Aorta (tissue), 5 donors: Measurements from ENCODE around the gene RAB3GAP2. TPM values are rescaled to one million over a fixed set of nuclear protein-coding genes. Genes with fewer than 3 reads are reported as not detected.

Experiments
- ATAC-seq: fragments of 200-7000 bp; cut with Tn5 transposase; one replicate; pipeline ENCODE4 v1.9.1; 2022; ENCODE audit warnings: moderate library complexity; ENCODE audit not compliant: low FRiP score
- DNase-seq, 2 donors: peaks; one replicate each; pipeline ENCODE4 v3.0.0-alpha.2; 2020
- H3K27ac ChIP-seq, 2 donors: one replicate each; pipeline ENCODE4 v1.5.1; 2013; ENCODE audit warnings: low read length in 2 of 2, mild to moderate bottlenecking in 2 of 2, moderate library complexity in 2 of 2, control low read depth in 1 of 2, inconsistent platforms in 1 of 2, low read depth in 1 of 2
- H3K27me3 ChIP-seq, 2 donors: one replicate each; pipeline ENCODE4 v1.6.1; 2013; ENCODE audit warnings: control low read depth in 1 of 2, low read length in 1 of 2, mild to moderate bottlenecking in 1 of 2, moderate library complexity in 1 of 2; ENCODE audit not compliant: insufficient read depth in 2 of 2, control insufficient read depth in 1 of 2
- H3K36me3 ChIP-seq, 2 donors: one replicate each; pipeline ENCODE4 v1.6.1; 2013; ENCODE audit warnings: control low read depth in 1 of 2, low read length in 1 of 2, mild to moderate bottlenecking in 1 of 2; ENCODE audit not compliant: insufficient read depth in 2 of 2, control insufficient read depth in 1 of 2
- H3K4me1 ChIP-seq, 2 donors: one replicate each; pipeline ENCODE4 v1.6.1; 2013; ENCODE audit warnings: low read length in 2 of 2, control low read depth in 1 of 2, mild to moderate bottlenecking in 1 of 2, moderate library complexity in 1 of 2; ENCODE audit not compliant: insufficient read depth in 2 of 2, control insufficient read depth in 1 of 2
- H3K4me3 ChIP-seq, 2 donors: one replicate each; pipeline ENCODE4 v1.5.1; 2013; ENCODE audit warnings: low read length in 2 of 2, control low read depth in 1 of 2, mild to moderate bottlenecking in 1 of 2
- H3K9me3 ChIP-seq: one replicate; pipeline ENCODE4 v1.6.1; 2013; ENCODE audit warnings: mild to moderate bottlenecking, low read length; ENCODE audit not compliant: control insufficient read depth
- WGBS, 2 donors: extraction: QIAGEN DNeasy Blood & Tissue Kit; methylation state at CpG; one replicate each; pipeline ENCODE4 v1.1.7; 2013; 5-methylcytosine and 5-hydroxymethylcytosine counted together
- intact Hi-C, 2 donors: fragments of 100-400 bp; cut with DNase I; formaldehyde crosslinking; loops; one replicate each; pipeline versions ENCODE4 v1.14.2 to v1.15.0; 2022
- long read RNA-seq, 2 donors: library from polyadenylated mRNA; unstranded; transcript quantifications; one replicate each; pipeline ENCODE4 v2.0.0, GENCODE V29; 2020 to 2021
- polyA plus RNA-seq, 2 donors: library from polyadenylated mRNA; stranded (reverse); fragments of 200-250 nt; gene quantifications; one replicate each; pipeline ENCODE4 v1.2.3, GENCODE V29; 2013
- total RNA-seq, 2 donors: library from RNA; stranded (reverse); fragmentation: NEBNext Ultra II Directional; extraction: Animal tissue kit (Norgen Biotek cat#: 25700); gene quantifications; one replicate each; pipeline ENCODE4 v1.2.1, GENCODE V29; 2021
- donor health status: healthy with polysubstance abuse.
- donor health status: Bipolar disorder and iron deficiency.
- donor health status: DM: no; HTN: no; CAD: no.
- donor health status: DM: no; HTN: no; CAD: no.
- donor health status: DM: yes; HTN: yes; CAD: no.

RAB3GAP2 gene, protein sequence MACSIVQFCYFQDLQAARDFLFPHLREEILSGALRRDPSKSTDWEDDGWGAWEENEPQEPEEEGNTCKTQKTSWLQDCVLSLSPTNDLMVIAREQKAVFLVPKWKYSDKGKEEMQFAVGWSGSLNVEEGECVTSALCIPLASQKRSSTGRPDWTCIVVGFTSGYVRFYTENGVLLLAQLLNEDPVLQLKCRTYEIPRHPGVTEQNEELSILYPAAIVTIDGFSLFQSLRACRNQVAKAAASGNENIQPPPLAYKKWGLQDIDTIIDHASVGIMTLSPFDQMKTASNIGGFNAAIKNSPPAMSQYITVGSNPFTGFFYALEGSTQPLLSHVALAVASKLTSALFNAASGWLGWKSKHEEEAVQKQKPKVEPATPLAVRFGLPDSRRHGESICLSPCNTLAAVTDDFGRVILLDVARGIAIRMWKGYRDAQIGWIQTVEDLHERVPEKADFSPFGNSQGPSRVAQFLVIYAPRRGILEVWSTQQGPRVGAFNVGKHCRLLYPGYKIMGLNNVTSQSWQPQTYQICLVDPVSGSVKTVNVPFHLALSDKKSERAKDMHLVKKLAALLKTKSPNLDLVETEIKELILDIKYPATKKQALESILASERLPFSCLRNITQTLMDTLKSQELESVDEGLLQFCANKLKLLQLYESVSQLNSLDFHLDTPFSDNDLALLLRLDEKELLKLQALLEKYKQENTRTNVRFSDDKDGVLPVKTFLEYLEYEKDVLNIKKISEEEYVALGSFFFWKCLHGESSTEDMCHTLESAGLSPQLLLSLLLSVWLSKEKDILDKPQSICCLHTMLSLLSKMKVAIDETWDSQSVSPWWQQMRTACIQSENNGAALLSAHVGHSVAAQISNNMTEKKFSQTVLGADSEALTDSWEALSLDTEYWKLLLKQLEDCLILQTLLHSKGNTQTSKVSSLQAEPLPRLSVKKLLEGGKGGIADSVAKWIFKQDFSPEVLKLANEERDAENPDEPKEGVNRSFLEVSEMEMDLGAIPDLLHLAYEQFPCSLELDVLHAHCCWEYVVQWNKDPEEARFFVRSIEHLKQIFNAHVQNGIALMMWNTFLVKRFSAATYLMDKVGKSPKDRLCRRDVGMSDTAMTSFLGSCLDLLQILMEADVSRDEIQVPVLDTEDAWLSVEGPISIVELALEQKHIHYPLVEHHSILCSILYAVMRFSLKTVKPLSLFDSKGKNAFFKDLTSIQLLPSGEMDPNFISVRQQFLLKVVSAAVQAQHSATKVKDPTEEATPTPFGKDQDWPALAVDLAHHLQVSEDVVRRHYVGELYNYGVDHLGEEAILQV (N-terminal part only)
- total RNA-seq: 10 to 100 TPM; 43.5 to 44.2 TPM
- 1 to 10 TPM; 6.4 to 9.1 TPM for polyA plus RNA-seq
- long read RNA-seq, donor 1, partial matches to known transcripts: 10 of 25 reads
- long read RNA-seq, donor 1, other reads (novel, unspliced or antisense): 15 of 25 reads
- long read RNA-seq, donor 2, partial matches to known transcripts: 8 of 22 reads
- long read RNA-seq, donor 2, other reads (novel, unspliced or antisense): 13 of 22 reads

DNA sequence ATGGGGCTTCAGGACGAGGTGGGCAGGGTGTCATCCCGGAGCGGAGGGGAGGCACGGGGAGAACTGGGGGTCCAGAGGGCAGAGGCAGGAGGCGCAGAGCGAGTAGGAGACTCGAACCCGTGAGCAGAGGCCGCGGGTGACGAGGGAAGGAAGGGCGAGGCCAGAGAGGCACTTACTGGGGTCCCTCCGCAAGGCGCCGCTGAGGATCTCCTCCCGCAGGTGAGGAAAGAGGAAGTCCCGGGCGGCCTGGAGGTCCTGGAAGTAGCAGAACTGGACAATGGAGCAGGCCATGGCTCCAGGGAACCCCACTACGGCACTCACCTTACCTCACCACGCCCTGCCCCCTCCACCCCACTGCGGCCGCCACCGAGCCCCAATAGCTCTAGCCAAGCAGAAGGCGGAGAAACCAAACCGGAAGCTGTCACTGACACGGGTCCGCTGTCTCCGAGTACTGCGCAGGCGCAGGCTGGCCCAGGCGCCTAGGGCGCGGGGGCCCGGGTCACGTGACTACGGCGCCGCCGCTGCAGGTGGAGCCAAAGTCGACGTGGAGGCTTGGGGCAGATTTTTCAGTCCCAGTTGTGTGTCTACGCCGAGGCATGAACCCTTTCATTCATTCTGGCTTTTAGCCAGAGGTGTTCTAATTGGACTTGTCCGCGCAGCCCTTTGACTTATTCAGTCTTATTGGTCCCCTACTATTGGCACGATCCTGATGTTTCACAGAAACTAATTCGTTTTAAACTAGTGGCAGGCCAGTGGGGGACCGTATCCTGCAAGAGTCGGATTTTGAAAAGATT is at the start of gene RAB3GAP2:
RAB3GAP2 (minus strand) TSS at position 407 of the 794 bp plus-strand sequence; CDS start at position 291, 116 bp downstream.
- 1% methylated on average over 46 to 49 of the region's 49 CpGs for WGBS, 2 donors
- intact Hi-C loops: no loop called here
- Histone ChIP-seq H3K4me1 (peaks cover 0 to 12% of the 10 kb centered on the region in 2 donors), H3K27me3 (no peaks in the 10 kb centered on the region), H3K9me3 (no peaks in the 10 kb centered on the region), H3K4me3 (peak within 1 kb of the TSS; percentile 72 to 84), H3K27ac (peak within 1 kb of the TSS in 1 of 2 donors; percentile 28), H3K36me3 (no peaks in the 10 kb centered on the region)
- ATAC-seq (peak; percentile 96), DNase-seq (peak; percentile 96 to 98)

- Histone ChIP-seq H3K4me3 (no peak overlapping the region), H3K36me3 (no peaks in the 10 kb centered on the region), H3K4me1 (no peaks in the 10 kb centered on the region), H3K27ac (no peak overlapping the region), H3K27me3 (no peaks in the 10 kb centered on the region), H3K9me3 (no peaks in the 10 kb centered on the region)
- DNase-seq (no peak), ATAC-seq (no peak)
- intact Hi-C loops: no loop called here
- WGBS, 2 donors: 93 to 95% methylated on average over 6 of the region's 6 CpGs
Observed at GRCh38 chr1:220321758-220322157, 49.5 kb upstream of the RAB3GAP2 start.

DNA sequence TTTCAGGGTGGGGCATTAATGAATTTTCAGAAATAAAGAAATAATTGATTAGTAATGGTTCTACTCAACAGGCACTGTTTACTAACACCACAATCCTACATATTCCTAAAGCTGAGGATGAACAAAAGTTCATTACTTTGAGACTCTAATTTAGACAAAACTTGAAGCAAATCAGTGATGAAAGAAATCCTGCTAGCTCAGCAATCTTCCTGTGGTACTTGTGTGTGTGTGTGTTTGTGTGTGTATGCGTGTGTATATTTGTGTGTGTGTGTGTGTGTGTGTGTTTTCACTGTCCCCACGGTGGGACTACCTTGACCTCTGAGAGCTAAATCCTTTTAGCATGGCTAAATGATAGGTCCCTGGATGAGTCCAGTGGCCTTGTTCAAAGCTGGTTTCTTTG is 48.5 kb upstream of the RAB3GAP2 start:
- DNase-seq (no peak), ATAC-seq (no peak)
- H3K4me3 ChIP-seq: no peak overlapping the region
- WGBS, 2 donors: 83 to 87% methylated on average over 2 of the region's 2 CpGs
- no peaks in the 10 kb centered on the region for H3K27me3 ChIP-seq
- no peaks in the 10 kb centered on the region for H3K9me3 ChIP-seq
- H3K36me3 ChIP-seq: no peaks in the 10 kb centered on the region
- H3K4me1 ChIP-seq: no peaks in the 10 kb centered on the region
- intact Hi-C loops: no loop called here
- no peak overlapping the region for H3K27ac ChIP-seq

- ATAC-seq (no peak), DNase-seq (no peak)
- H3K9me3 ChIP-seq: peaks cover 2% of the 10 kb centered on the region
- H3K27me3 ChIP-seq: no peaks in the 10 kb centered on the region
- no peaks in the 10 kb centered on the region for H3K36me3 ChIP-seq
- H3K4me3 ChIP-seq: no peak overlapping the region
- H3K4me1 ChIP-seq: no peaks in the 10 kb centered on the region
- H3K27ac ChIP-seq: no peak overlapping the region
- intact Hi-C loops: no loop called here
- WGBS, 2 donors: 74 to 89% methylated on average over 1 of the region's 1 CpG
Observed at GRCh38 chr1:220318673-220319072, 46.4 kb upstream of the RAB3GAP2 start.

DNA sequence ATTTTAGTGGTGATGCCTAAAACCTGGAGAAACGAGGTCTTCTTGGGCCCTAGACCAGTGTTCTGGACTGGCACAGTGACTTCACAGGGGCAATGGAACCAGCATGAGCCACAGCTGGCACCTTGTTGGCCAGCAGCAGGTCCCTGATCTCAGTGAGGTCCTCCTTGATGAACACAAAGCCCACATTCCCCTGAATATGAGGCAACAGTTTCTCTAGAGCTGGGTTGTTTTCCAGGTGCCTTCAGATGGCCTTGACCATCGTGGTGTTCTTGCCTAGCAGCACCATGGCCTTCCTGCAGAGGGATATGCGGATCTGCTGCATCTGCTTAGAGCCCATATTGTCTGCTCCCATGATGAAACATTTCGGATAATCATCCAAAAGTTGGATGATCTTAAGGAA is 44.9 kb upstream of the RAB3GAP2 start:
- Histone ChIP-seq H3K27ac (no peak overlapping the region), H3K36me3 (no peaks in the 10 kb centered on the region), H3K4me1 (no peaks in the 10 kb centered on the region), H3K4me3 (no peak overlapping the region), H3K27me3 (no peaks in the 10 kb centered on the region), H3K9me3 (peaks cover 2% of the 10 kb centered on the region)
- ATAC-seq: no peak
- intact Hi-C loops: no loop called here
- no peak for DNase-seq
- 72 to 87% methylated on average over 4 of the region's 4 CpGs for WGBS, 2 donors

GRCh38 chr1:220316305-220316704 is 44.1 kb upstream of the RAB3GAP2 start:
- no peaks in the 10 kb centered on the region for H3K36me3 ChIP-seq
- H3K9me3 ChIP-seq: peaks cover 2% of the 10 kb centered on the region
- H3K27ac ChIP-seq: no peak overlapping the region
- intact Hi-C loops: no loop called here
- H3K4me3 ChIP-seq: no peak overlapping the region
- no peak for DNase-seq
- H3K4me1 ChIP-seq: no peaks in the 10 kb centered on the region
- no peak for ATAC-seq
- 95% methylated on average over 3 of the region's 3 CpGs for WGBS, 2 donors
- H3K27me3 ChIP-seq: no peaks in the 10 kb centered on the region

DNA sequence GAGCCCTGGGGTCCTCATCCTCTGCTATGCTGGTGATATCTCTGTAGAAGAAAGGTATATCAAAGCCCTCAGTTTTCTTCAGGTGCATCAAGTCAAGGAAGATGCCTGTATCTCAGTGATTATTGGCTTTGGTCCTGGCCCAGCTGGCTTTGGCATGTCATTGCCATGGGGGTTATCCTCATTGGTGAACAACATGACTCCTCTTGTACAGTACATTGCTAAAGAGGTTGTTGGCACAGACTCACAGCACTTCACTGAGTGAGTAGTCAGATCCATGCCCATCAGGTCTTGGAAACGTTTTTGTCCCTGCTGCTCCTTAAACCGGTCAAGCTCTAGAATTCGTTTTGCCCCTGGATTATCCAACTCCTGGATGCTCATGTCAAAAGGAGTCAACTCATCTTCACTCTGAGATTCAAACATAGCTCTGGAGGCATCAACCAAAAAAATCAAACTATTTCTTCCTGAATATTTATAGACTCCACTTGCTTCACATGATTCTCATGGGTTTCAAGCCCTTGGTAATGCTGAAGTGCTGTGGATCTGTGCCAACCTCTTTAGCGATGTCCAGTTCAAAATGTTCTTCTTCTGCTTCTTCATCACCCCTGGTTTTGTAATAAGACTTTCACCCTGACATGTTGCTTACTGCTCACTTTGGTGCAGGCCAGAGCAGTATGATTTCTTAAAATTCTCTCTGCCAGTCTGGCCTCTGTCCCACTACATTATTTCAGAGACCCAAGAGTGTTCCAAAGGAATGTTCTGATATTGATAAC is 43.0 kb upstream of the RAB3GAP2 start:
- intact Hi-C loops: no loop called here
- H3K36me3 ChIP-seq: no peaks in the 10 kb centered on the region
- H3K27me3 ChIP-seq: no peaks in the 10 kb centered on the region
- DNase-seq: no peak
- no peak overlapping the region for H3K4me3 ChIP-seq
- no peak for ATAC-seq
- no peaks in the 10 kb centered on the region for H3K4me1 ChIP-seq
- peaks cover 2% of the 10 kb centered on the region for H3K9me3 ChIP-seq
- no peak overlapping the region for H3K27ac ChIP-seq
- 77% methylated on average over 4 of the region's 4 CpGs for whole genome bisulfite sequencing, 2 donors
